ENCODE results near the gene TRIO. TPM values are rescaled to one million over a fixed set of nuclear protein-coding genes. Genes with fewer than 3 reads are reported as not detected.

TRIO gene
- total RNA-seq, 1 experiment from 2014 or later: 68.4 TPM

- TF ChIP-seq EZH2 (IDR thresholded peaks at IDR 0.05) (no peak), YY1 (IDR thresholded peaks at IDR 0.05; ENCODE audit: extremely low read depth, insufficient replicate concordance, low read depth, low read length) (no peak), CEBPB (IDR thresholded peaks at IDR 0.05; ENCODE audit: low read depth) (no peak), ZFX (IDR thresholded peaks at IDR 0.05) (no peak), ELF1 (IDR thresholded peaks at IDR 0.05; ENCODE audit: borderline replicate concordance, low read depth) (no peak)
- intact Hi-C loops (cut with micrococcal nuclease): no loop called here
- no peaks in the 10 kb centered on the region for H3K9me2 ChIP-seq (ENCODE audit: insufficient read depth)
- ATAC-seq: no peak
- H3K36me3 ChIP-seq (ENCODE audit: control insufficient read depth in 1 of 2, insufficient read depth in 2 of 2, low read length in 2 of 2): no peaks in the 10 kb centered on the region
- CTCF ChIA-PET: no interaction called here
- H3K4me3 ChIP-seq (replicated peaks in 1 of 2; ENCODE audit: low read depth in 1 of 2, low read length in 2 of 2): no peak overlapping the region
- no peak overlapping the region for H3K9ac ChIP-seq (ENCODE audit: low read length)
- H3K27me3 ChIP-seq (ENCODE audit: insufficient read depth, low read length): no peaks in the 10 kb centered on the region
- H3K9me3 ChIP-seq (ENCODE audit: control insufficient read depth in 1 of 2, insufficient read depth in 1 of 2, low read depth in 1 of 2, low read length in 2 of 2): no peaks in the 10 kb centered on the region
- POLR2A ChIA-PET: no interaction called here
- DNase-seq (ENCODE audit: low read depth, low spot score): no peak
- H3K4me2 ChIP-seq (ENCODE audit: low read length): no peak overlapping the region
- no peak overlapping the region for H2AFZ ChIP-seq (ENCODE audit: low read depth, low read length, poor library complexity, severe bottlenecking)
- H3K4me1 ChIP-seq (ENCODE audit: control insufficient read depth in 1 of 2, insufficient read depth in 2 of 2, low read length in 2 of 2): peaks cover 0 to 18% of the 10 kb centered on the region in 2 experiments; a peak in 2 of 4 replicates
- peaks cover 98% of the 10 kb centered on the region for H3K79me2 ChIP-seq (ENCODE audit: insufficient read depth, low read length)
- no peak overlapping the region for H3K27ac ChIP-seq (ENCODE audit: low read depth, low read length)
- RAD21 ChIA-PET (ENCODE audit: low non-redundant PET in 1 of 2, low total read pairs in 2 of 2, uncharacterized antibody in 2 of 2, unreplicated experiment in 2 of 2): no interaction called here
- BruUV-seq (replicated peaks): no TSS peak
- peaks cover 3% of the 10 kb centered on the region; the same call in 1 of the 2 replicates for H4K20me1 ChIP-seq (ENCODE audit: insufficient read depth)
Measured at GRCh38 chr5:14229734-14230133, 86.6 kb downstream of the TRIO start.

DNA sequence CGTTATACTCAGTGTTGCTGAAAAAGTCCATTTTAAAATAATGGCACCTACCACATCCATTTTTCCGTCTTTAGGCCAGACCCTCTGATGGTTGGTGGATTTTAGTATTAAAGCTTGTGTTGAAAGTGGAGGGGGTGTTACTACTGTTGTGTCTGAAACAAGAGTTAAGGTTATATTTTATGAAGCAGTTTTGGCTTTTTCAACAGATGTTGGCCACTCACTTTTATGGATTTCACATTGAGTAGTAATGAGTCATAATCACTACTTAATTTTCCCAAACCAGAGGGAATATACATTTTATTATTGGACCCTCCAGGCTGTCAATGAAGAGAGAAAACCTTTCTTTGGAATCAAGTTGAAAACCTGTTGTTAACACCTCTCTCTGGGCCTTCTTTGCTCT, 88.0 kb downstream of the TRIO start:
- Histone ChIP-seq H3K4me1 (ENCODE audit: control insufficient read depth in 1 of 2, insufficient read depth in 2 of 2, low read length in 2 of 2) (peaks cover 0 to 8% of the 10 kb centered on the region in 2 experiments; a peak in 1 of 4 replicates), H3K4me2 (ENCODE audit: low read length) (no peak overlapping the region), H3K36me3 (ENCODE audit: control insufficient read depth in 1 of 2, insufficient read depth in 2 of 2, low read length in 2 of 2) (no peaks in the 10 kb centered on the region), H3K27ac (ENCODE audit: low read depth, low read length) (no peak overlapping the region), H4K20me1 (ENCODE audit: insufficient read depth) (peaks cover 3% of the 10 kb centered on the region; the same call in 1 of the 2 replicates), H3K79me2 (ENCODE audit: insufficient read depth, low read length) (peaks cover 98% of the 10 kb centered on the region), H3K27me3 (ENCODE audit: insufficient read depth, low read length) (no peaks in the 10 kb centered on the region), H3K4me3 (replicated peaks in 1 of 2; ENCODE audit: low read depth in 1 of 2, low read length in 2 of 2) (no peak overlapping the region), H3K9ac (ENCODE audit: low read length) (no peak overlapping the region), H3K9me3 (ENCODE audit: control insufficient read depth in 1 of 2, insufficient read depth in 1 of 2, low read depth in 1 of 2, low read length in 2 of 2) (no peaks in the 10 kb centered on the region), H2AFZ (ENCODE audit: low read depth, low read length, poor library complexity, severe bottlenecking) (no peak overlapping the region), H3K9me2 (ENCODE audit: insufficient read depth) (no peaks in the 10 kb centered on the region)
- DNase-seq (ENCODE audit: low read depth, low spot score) (no peak), ATAC-seq (no peak)
- RAD21 ChIA-PET (ENCODE audit: low non-redundant PET in 1 of 2, low total read pairs in 2 of 2, uncharacterized antibody in 2 of 2, unreplicated experiment in 2 of 2): no interaction called here
- CTCF ChIA-PET: no interaction called here
- POLR2A ChIA-PET: no interaction called here
- BruUV-seq (replicated peaks): no TSS peak
- TF ChIP-seq, protein P1, sequence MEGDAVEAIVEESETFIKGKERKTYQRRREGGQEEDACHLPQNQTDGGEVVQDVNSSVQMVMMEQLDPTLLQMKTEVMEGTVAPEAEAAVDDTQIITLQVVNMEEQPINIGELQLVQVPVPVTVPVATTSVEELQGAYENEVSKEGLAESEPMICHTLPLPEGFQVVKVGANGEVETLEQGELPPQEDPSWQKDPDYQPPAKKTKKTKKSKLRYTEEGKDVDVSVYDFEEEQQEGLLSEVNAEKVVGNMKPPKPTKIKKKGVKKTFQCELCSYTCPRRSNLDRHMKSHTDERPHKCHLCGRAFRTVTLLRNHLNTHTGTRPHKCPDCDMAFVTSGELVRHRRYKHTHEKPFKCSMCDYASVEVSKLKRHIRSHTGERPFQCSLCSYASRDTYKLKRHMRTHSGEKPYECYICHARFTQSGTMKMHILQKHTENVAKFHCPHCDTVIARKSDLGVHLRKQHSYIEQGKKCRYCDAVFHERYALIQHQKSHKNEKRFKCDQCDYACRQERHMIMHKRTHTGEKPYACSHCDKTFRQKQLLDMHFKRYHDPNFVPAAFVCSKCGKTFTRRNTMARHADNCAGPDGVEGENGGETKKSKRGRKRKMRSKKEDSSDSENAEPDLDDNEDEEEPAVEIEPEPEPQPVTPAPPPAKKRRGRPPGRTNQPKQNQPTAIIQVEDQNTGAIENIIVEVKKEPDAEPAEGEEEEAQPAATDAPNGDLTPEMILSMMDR (IDR thresholded peaks at IDR 0.05 in 2 of 3, conservative IDR thresholded peaks at IDR 0.05 in 1 of 3; ENCODE audit: borderline replicate concordance in 1 of 3, insufficient read depth in 1 of 3, low read depth in 2 of 3, low read length in 2 of 3): no peak
- intact Hi-C loops (cut with micrococcal nuclease): no loop called here

Data from HCT116 (cell line).